ENCODE measurements around the gene GJB4.

GRCh38 chr1:34710812-34711211 lies 48.7 kb upstream of the GJB4 start:
- TF ChIP-seq POLR2A (IDR thresholded peaks at IDR 0.05), result no peak
- TF ChIP-seq CTCF (IDR thresholded peaks at IDR 0.05), result no peak

All from Peyer's patch (tissue), 4 donors.